ENCODE data around the gene ARHGEF40.

Gene ARHGEF40

GRCh38 chr14:21056520-21057163, 13.5 kb upstream of the ARHGEF40 start:
- no peaks in the 10 kb centered on the region for H4K20me1 ChIP-seq (ENCODE audit: insufficient read depth, low read length)
- TF ChIP-seq CTCF (IDR thresholded peaks at IDR 0.05; ENCODE audit: borderline replicate concordance, extremely low read depth, low read length, poor library complexity, severe bottlenecking) (no peak), EZH2 (IDR thresholded peaks at IDR 0.05; ENCODE audit: borderline replicate concordance, low read depth, low read length, severe bottlenecking) (no peak)
- no peak overlapping the region for H3K4me2 ChIP-seq (ENCODE audit: insufficient read depth, low read length)
- no peak overlapping the region for H2AFZ ChIP-seq (ENCODE audit: low read depth, low read length)
- H3K79me2 ChIP-seq (ENCODE audit: insufficient read depth, low read length), result no peaks in the 10 kb centered on the region
- no peaks in the 10 kb centered on the region for H3K9me3 ChIP-seq (ENCODE audit: insufficient read depth, low read length, severe bottlenecking)
- ATAC-seq (ENCODE audit: insufficient read depth, low read depth) (no peak), DNase-seq (no peak)
- H3K4me3 ChIP-seq (ENCODE audit: low read depth in 1 of 2, low read length in 2 of 2), result no peak overlapping the region
- peaks cover 29% of the 10 kb centered on the region for H3K27me3 ChIP-seq (ENCODE audit: insufficient read depth, low read length, poor library complexity)
- H3K4me1 ChIP-seq (ENCODE audit: insufficient read depth, low read length), result no peaks in the 10 kb centered on the region
- no peak overlapping the region for H3K27ac ChIP-seq (ENCODE audit: low read length)
- no peaks in the 10 kb centered on the region for H3K36me3 ChIP-seq (ENCODE audit: insufficient read depth, low read length)
- H3K9ac ChIP-seq (ENCODE audit: low read depth, low read length), result no peak overlapping the region

GRCh38 chr14:21057803-21058675, 12.1 kb upstream of the ARHGEF40 start, which contains the start of gene RNASE8:
Gene RNASE8 (plus strand): TSS chr14:21057822. CDS start chr14:21057893, 71 bp downstream.
- Histone ChIP-seq H3K4me2 (ENCODE audit: insufficient read depth, low read length) (no peak within 1 kb of the TSS), H3K4me1 (ENCODE audit: insufficient read depth, low read length) (no peaks in the 10 kb centered on the region), H3K4me3 (ENCODE audit: low read depth in 1 of 2, low read length in 2 of 2) (no peak within 1 kb of the TSS), H3K27ac (ENCODE audit: low read length) (no peak within 1 kb of the TSS), H3K36me3 (ENCODE audit: insufficient read depth, low read length) (no peaks in the 10 kb centered on the region), H3K9ac (ENCODE audit: low read depth, low read length) (no peak within 1 kb of the TSS), H3K27me3 (ENCODE audit: insufficient read depth, low read length, poor library complexity) (peaks cover 27% of the 10 kb centered on the region), H2AFZ (ENCODE audit: low read depth, low read length) (no peak within 1 kb of the TSS), H3K9me3 (ENCODE audit: insufficient read depth, low read length, severe bottlenecking) (no peaks in the 10 kb centered on the region), H3K79me2 (ENCODE audit: insufficient read depth, low read length) (no peaks in the 10 kb centered on the region), H4K20me1 (ENCODE audit: insufficient read depth, low read length) (no peaks in the 10 kb centered on the region)
- ATAC-seq (ENCODE audit: insufficient read depth, low read depth), result no peak
- DNase-seq, result no peak
- TF ChIP-seq CTCF (IDR thresholded peaks at IDR 0.05; ENCODE audit: borderline replicate concordance, extremely low read depth, low read length, poor library complexity, severe bottlenecking), result peak; percentile 22
- no peak for TF ChIP-seq EZH2 (IDR thresholded peaks at IDR 0.05; ENCODE audit: borderline replicate concordance, low read depth, low read length, severe bottlenecking)

GRCh38 chr14:21058903-21059302, 11.2 kb upstream of the ARHGEF40 start:
- H3K79me2 ChIP-seq (ENCODE audit: insufficient read depth, low read length), result no peaks in the 10 kb centered on the region
- no peak overlapping the region for H3K4me3 ChIP-seq (ENCODE audit: low read depth in 1 of 2, low read length in 2 of 2)
- no peak for TF ChIP-seq CTCF (IDR thresholded peaks at IDR 0.05; ENCODE audit: borderline replicate concordance, extremely low read depth, low read length, poor library complexity, severe bottlenecking)
- no peak for TF ChIP-seq EZH2 (IDR thresholded peaks at IDR 0.05; ENCODE audit: borderline replicate concordance, low read depth, low read length, severe bottlenecking)
- no peaks in the 10 kb centered on the region for H3K4me1 ChIP-seq (ENCODE audit: insufficient read depth, low read length)
- DNase-seq (no peak), ATAC-seq (ENCODE audit: insufficient read depth, low read depth) (no peak)
- no peak overlapping the region for H3K4me2 ChIP-seq (ENCODE audit: insufficient read depth, low read length)
- no peaks in the 10 kb centered on the region for H4K20me1 ChIP-seq (ENCODE audit: insufficient read depth, low read length)
- no peaks in the 10 kb centered on the region for H3K9me3 ChIP-seq (ENCODE audit: insufficient read depth, low read length, severe bottlenecking)
- H3K27me3 ChIP-seq (ENCODE audit: insufficient read depth, low read length, poor library complexity), result peaks cover 27% of the 10 kb centered on the region
- no peak overlapping the region for H2AFZ ChIP-seq (ENCODE audit: low read depth, low read length)
- H3K27ac ChIP-seq (ENCODE audit: low read length), result no peak overlapping the region
- no peak overlapping the region for H3K9ac ChIP-seq (ENCODE audit: low read depth, low read length)
- no peaks in the 10 kb centered on the region for H3K36me3 ChIP-seq (ENCODE audit: insufficient read depth, low read length)
